NCI-H2107 treated with DMSO at 0.1 percent for 48 hours (cell line): ENCODE data around the gene OTX1.
A peak's percentile ranks its signal among the peaks of the same experiment; 100 is the strongest.
"Not testable (repeated sequence)": the region's sequence is repeated elsewhere in the genome, so short reads cannot be mapped to it uniquely, and the experiment has no call there.

Source experiments
- DNase-seq: peaks from one replicate; lab custom pipeline; 2025; ENCODE audit not compliant: unreplicated experiment; lab: John Stamatoyannopoulos, UW

Gene OTX1

DNA sequence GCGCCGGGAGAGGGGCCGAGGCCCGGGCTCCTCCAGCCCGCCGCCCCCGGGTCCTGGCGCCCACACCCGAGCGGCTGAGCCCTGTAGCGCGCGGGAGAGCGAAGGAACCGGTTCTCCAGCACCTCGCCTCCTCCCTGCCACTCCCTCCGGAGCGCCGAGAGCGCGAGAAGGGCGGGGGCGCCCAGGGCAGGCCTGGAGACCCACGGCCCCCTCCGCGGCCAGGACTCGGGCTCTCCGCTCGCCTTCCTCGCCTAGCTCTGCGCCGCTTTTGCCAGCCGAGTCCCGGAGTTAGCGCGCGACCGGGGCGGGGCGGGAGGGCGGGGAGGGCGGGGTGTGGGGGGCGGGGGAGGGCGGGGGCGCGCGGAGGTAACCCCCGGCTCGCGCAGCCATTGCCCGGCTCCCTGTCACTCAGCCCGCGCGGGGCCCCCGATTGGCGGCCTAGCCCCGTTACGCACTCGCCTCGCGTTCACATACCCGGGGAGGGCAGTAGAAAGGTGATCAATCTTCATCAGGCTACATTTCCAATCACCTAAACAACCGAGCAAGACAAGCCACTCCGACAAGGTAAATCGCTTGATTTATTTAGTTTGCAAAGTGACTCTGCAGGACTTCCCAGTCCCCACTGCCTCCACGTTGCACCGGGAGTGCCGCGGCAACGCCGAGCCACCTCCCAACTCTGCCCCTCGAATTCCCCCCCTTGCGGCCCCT lies at the start of gene OTX1:
OTX1 (plus strand) TSS at position 497 of the 708 bp plus-strand sequence. CDS start 2,161 bp downstream, outside the sequence.
- DNase-seq = peak; percentile 65

DNA sequence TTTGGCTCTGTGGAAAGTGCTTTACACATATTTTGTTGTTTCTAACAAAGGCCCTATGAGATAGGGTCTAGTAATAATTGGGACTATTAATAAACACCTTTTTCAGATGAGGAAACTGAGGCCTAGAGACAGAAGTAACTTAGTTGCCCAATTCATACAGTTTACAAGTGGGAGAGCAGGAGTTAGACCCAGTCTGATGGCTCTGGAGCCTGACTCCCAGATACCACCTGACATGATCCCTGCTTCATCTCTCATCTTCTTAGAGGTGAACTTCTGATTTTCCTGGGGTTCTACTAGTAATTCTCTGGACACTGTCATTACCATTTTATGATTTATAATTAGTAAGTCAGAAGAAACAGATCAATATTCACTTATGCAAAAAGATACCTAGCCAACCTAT lies 49.1 kb upstream of the OTX1 start:
- no peak for DNase-seq

DNA sequence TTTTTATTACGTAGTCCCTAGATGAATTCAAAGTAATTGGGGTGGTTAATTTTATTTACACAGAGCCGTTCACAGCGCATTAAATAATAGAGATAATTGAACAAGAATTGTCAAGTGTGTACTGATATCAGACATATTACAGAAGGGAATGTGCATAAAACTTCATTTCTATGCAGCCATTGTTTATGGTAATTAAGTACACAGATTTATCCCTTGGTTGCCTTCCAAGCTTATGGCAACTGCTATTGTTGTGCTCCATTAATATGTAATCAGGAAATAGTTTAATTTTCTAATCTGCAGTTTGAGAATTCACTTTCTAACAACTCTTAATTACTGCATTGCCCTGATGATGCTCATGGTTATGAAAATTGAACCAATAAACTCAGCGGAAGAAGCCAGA lies 47.3 kb upstream of the OTX1 start:
- DNase-seq = no peak

DNA sequence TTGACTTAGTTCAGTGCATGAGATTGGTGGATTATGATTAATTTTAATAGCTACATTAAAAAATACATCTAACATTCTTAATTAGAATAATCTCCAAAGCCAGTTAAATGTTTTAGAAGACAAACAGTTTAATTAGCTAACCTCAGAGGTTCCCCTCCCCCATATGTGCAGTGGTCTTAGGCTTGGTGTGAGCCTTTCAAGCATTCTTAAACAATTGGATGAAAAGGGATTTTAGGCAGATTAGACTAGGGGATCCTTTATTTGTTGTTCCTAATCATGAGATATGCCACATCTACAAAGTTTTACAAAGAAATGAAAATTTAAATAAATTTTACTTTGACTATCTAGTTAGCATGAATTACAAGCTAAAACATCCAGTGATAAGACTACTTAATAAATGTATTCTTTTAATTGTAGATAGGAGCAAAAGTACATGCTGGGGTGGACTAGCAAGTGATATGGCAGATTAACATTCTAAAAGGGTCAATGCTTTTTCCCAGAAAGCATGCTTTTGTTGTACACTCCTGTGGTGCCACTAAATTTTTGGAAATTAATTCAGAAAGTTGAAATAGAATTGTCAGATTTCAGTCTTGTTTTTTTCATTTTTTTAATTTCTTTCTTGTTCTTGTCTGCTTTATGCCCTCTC lies 42.7 kb upstream of the OTX1 start:
- DNase-seq = no peak

DNA sequence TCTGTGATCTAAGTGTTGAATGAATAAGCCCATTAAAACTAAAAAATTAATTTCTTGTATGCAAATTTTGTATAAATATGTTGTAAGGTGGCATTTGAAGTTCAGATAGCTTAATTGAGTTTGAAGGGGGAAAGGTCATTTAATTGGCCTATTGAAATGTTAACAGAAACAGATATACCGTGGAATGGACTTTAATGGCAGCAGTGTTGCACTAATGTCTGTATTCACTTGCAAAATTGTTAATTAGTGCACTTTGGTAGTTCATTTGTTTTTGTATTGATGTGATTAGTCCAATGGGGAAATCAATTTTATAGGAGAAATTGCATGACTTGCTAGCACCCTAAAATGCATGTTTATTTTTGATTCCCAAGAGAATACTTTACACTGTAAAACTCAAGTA lies 41.8 kb upstream of the OTX1 start:
- no peak for DNase-seq

DNA sequence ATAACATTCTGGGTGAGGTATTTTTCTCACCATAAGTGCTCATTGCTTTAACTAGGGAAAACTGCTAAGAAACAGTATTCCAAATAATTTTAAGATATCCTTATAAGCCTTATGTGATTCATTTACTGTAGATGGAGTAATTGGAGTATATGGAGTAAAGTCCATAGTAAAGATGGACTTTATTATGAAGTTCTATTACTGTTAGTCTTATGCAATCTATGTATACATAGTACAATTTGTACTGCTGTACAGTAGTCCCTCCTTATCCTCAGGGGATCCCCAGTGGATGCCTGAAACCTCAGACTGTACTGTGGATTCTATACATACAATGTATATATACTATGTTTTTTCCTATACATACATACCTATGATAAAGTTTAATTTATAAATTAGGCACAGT lies 41.1 kb upstream of the OTX1 start:
- DNase-seq = no peak

DNA sequence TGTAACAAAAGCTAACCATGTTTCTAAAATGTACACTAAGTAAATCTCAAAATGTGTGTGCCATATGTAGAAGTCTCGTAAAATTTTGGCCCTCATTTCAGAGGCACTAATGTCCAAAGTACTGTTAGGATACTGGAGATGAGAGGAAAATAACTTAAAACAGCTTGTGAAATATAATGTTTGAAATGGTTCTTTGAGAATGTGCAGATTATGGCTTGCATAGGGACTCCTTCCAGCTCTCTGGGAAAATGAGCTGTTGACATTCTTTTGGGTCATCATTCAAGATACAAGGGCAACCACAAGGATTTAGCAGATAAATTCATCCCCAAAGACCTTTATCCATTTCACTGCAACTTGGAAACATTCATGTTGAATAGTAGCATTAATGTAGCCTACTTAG lies 38.1 kb upstream of the OTX1 start:
- no peak for DNase-seq

DNA sequence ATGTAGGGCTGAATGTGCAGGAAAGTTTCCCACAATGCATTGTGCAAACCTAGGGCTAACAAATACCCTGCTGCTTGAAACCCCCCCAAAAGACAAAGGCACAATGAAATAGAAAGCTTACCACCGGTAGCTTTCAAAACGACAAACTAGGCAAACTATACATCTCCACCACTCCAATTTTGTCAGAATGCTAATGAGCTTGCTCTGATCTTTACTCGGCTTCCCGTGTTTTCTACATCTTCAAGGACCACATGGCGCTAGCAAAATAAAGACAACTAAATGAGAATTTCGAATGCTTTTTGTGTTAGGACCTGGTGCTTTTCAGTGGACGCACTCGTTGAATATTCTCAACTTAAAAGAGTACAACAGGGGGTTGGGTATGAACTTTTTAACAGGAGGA lies 37.2 kb upstream of the OTX1 start:
- DNase-seq = no peak

DNA sequence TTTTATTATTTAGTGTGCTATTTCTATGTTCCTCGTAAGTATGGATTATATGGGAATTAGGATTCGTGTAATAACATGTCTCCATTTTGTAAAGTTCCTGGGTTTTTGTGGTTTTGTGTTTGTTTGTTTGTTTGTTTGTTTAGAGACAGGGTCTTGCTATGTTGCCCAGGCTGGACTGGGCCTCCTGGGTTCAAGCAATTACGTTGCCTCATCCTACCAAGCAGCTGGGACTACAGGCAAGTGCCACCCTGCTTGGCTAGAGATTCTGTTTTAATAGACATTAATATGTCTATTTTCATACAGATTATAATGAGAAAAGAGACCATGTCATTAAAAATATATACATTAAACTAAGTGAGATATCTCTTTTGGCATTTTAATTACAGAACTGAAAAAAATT lies 35.2 kb upstream of the OTX1 start:
- no peak for DNase-seq

DNA sequence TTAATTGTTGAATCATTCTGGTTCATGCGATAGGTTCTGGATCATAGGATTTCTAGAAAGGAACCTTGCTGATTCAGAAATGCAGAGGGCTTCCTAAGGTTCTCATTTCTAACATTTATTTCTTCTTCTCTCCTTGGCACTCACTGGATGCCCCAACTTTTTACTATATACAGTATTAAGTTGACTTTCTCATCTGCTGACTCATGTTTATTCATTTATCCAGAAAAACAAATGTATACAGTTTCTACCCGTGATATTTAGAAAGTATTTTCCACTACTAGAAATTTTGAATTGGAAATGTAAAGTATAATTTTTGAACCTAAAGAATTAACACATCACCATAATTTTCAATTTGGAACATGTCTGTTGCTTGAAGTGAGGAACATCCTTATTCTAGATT lies 32.2 kb upstream of the OTX1 start:
- DNase-seq = no peak

DNA sequence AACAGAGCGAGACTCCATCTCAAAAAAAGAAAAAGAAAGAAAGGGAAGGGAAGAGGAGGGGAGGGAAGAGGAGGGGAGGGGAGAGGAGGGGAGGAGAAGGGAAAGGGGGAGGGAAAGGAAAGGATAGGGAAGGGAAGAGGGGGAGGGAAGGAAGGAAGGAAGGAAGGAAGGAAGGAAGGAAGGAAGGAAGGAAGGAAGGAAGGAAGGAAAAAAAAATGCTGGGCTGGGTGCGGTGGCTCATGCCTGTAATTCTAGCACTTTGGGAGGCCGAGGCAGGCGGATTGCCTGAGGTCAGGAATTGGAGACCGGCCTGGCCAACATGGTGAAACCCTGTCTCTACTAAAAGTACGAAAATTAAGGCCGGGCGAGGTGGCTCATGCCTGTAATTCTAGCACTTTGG lies 30.9 kb upstream of the OTX1 start:
- DNase-seq = not testable (repeated sequence)

DNA sequence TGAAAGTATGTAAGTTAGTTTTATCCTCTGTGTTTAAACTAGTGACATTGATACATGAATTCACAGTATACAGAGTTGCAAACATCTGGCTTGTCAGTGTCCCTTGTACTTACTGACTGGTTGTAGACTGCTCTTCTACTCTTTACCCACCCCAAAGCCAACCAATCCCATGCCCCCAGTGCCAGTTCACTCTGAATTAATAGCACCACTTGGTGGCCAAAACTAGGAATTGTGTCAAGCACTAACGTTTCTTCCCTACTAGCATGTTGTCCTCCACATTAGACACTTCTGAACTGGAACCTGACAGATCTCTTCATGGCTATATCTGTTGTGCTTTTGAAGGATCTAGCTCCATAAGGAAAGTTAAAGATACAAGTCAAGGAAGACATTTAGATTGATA lies 27.2 kb upstream of the OTX1 start:
- DNase-seq = no peak

DNA sequence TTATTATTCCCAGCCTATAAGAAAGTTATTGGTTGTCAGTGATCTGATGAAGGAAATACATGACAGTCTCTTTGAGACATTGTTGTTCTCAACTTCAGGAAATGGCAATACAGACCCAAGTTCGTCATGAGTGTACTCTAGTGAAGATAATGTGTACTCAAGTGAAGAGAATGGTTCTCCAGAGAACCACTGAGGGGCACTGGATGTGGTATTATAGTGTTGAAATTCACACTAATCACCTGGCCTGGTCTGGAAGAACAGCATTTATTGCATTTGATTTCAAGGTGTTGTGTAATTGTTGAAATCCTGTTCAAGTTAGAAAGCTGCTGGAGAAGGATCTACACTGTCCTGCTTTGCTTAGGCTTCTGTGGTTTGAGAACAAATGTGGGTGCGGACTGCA lies 23.4 kb upstream of the OTX1 start:
- no peak for DNase-seq

DNA sequence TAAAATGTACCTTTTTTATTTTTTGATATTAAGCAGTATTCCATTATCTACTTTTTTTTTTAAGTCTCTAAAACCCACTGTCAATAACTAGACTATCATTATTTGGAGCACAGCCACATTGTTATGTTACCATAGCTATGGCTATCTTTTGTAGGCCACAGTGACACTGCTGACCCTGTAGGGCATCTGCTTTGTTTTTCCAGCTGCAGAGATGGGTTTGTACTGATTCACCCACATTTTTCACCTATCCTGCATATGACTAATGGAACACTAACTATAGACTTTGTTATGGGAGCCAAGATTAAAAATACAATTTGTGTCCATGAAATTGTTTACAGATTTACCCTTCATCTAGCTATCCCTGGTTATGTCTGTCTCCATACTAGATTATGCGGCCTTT lies 21.6 kb upstream of the OTX1 start:
- no peak for DNase-seq

DNA sequence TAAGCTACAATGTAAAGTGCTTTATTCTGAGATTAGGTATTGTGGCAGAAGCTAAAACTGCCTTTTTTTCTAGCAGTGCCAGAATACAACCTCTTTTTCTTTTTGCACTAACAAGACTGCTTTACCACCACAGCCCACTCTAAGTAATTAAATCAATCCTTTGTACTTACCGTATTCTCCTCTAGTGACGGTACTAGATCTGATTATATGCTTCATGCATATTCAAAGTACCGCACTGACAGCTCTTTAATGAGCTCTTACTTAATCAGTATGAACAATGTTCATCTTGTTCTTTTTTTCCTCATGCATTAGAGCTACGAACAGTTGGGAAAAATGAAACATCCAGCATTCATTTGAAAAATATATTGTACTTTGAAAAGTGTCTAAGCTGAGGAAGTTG lies 16.1 kb upstream of the OTX1 start:
- no peak for DNase-seq

DNA sequence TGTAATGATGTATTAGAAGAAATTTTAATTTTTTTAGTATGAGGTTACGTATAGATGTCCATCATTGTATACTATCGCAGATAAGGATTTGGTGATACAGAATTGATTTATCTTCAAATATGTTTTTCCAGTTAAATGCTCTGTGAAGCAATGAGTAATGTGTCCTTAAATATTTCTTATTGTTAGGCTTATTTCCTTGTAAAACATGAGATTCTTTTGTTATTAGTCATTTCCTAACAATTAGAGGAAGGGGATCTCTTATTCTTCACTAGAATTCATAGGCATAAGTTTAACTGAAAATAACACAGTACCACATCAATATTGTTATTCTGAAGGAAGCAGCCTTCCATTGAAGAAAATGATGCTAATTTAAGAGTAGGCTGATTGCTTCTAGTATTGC lies 15.5 kb upstream of the OTX1 start:
- DNase-seq = no peak

DNA sequence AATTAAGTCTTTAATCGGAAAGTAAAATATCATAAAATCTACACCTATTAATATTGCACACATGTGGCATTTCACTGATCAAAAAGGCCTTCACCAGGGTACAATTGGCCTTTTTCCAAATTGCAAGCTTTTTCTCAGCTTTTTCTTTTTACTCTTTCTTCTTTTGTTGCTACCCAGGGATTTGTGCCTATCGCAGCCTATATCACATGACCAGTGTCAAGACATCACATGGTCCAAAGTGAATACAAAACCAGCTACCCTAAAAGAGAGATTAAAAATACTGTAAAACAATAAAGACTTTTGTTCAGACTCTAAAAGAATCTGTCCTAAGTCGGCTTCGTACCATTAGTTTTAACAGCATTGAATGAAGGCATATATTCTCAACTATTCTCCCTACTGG lies 15.0 kb upstream of the OTX1 start:
- no peak for DNase-seq

DNA sequence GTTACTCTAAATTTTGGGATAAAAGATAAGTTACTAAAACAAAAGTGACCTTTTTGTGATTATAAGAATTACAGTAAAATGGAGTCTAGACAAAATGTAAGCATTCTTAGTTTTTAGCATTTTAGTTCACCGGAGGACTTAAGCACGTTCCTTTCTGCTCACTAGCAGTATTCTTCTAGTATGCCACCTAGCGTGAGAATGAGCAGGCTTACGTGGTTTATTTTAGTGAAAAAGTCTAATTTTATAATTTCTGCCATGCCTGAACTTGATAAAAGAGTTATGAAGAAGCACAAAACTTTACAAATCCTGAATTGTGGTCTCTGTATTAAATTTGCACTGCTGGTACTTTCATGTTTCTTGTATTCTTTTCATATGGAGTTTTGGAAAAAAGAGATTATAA lies 12.6 kb upstream of the OTX1 start:
- DNase-seq = no peak

DNA sequence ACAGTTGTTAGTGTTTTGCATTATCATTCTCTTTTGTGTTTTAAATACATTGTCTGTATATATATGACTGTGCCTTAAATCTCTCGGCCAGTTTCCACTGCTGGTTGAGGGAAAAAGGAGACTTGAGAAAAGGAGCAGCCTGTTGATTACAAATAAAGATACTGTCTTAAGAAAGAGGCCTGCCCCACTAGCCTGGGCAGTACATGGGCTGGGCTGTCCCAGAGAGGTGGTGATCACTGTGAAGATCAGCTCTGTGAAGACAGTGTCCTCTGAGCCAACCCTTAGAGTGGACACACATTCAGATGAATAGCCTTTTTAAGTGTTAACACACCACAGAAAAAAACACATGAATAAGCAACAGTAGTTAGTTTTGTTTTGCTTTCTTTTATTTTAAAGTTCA lies 10.0 kb upstream of the OTX1 start:
- DNase-seq = no peak

DNA sequence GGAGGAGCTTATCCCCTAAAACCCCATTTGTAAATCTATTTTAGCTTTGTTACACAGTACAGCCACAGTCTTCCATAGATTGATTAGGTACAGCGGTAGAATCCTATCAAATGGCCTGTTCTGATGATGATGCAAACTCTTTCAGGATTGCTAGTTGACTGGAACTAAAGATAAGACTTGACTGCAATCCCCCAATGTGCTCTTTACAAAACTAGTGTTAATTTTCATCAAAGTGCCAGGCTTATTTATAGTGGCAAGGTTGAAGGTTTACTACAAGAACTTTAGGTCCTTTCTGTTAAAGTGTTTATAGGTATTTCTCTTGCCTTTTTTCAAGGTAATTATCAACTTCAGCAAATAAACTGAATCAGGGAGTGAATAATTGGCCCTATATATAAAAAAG lies 9.0 kb upstream of the OTX1 start:
- DNase-seq = no peak

DNA sequence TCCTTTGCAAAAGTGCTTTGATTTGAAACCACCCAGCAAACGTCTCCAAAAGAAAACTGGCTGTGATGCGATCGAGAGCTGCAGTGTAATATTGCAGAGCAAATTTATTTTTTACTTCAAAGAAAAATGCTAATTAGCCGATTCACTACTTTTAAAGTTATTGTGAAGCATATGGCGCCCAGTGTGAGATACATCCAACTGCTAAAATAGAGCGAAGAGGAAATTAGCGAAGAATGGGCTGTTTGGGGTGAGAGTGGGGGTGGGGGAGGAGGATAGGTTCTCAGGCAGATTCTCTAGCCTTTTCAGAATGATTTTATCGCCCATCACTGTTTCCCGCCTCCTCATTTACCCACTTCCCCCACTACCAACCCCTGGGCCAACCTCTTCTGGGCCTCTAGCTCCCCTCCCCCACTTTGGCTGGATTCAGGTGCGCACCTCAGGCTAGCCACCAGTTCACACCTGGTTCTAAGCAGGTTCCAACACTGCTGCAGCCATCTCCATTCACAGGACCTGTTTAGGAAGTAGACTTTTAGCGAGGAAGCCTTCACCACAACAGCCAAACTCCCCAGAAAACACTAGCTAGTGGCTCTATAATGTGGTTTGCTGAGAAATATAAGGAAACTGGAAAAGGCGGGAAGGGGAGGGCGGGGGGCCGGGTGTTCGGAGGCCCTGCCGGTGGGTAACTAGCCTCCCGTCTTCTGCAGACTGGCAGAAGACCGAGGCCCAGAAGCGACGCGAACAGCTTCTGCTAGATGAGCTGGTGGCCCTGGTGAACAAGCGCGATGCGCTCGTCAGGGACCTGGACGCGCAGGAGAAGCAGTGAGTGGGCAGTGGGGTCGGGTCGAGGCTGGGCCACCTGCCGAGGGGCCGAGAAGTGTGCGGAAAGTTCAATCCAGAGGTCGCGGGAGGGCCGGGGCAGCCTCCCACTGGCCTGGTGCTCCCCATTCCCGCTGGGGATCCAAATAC lies 6.0 kb upstream of the OTX1 start:
- no peak for DNase-seq

DNA sequence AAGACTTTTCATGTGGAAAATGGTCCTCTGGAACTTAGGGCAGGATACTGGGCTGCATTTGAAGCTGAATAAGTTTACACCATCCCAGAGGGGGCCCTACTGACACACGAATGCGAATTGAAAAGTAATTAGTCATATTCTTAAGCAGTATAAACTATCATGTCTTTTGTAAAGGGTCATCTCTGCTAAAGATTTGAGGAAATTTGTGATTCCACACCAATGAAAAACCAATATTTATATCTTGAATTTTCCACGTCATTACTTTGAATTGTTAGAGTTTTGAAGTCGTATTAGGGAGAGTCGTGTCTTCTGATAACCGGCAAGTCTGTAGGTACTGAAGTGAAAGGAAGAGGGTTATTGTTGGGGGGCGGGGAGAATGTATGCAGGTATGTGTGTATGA lies 4.1 kb upstream of the OTX1 start:
- DNase-seq = no peak
